HepG2 (cell line): ENCODE data around the gene KIAA2012. TPM values are rescaled to one million over a fixed set of nuclear protein-coding genes. Genes with fewer than 3 reads are reported as not detected.

ENCODE experiments used
- ATAC-seq: fragments of 200-7000 bp; cut with Tn5 transposase; 3 replicates; pipeline ENCODE4 v1.9.1; 2020; ENCODE audit warnings: mild to moderate bottlenecking, moderate library complexity
- BruUV-seq: library from RNA; stranded (reverse); fragments of 400-500 nt; replicated peaks from 2 replicates; lab custom pipeline; 2021; lab: Mats Ljungman, UMichigan
- CTCF ChIA-PET: fragments of 300-600 bp; formaldehyde crosslinking; extraction: SDS; loops from one replicate; lab custom pipeline; 2021; ENCODE audit warnings: low total read pairs, inconsistent platforms, low intra/inter-chr PET ratio; lab: Yijun Ruan, JAX
- POLR2A ChIA-PET: fragments of 350-600 bp; sonication (Branson Sonifier 250); formaldehyde crosslinking; loops from one replicate; lab custom pipeline; 2020; ENCODE audit warnings: antibody characterized with exemption, inconsistent platforms; lab: Yijun Ruan, JAX
- DNase-seq: peaks from one replicate; pipeline ENCODE4 v3.0.0-alpha.2; 2015; ENCODE audit warnings: low spot score
- FAIRE-seq: peaks from 3 replicates; lab custom pipeline; 2011; peaks lifted over from hg19 to GRCh38; lab: Jason Lieb, UNC
- H2AFZ ChIP-seq: one replicate; pipeline ENCODE4 v1.6.1; 2011; ENCODE audit warnings: low read length, inconsistent platforms
- H3K27ac ChIP-seq: fragments of 300-600 bp; 3 replicates; pipeline ENCODE4 v1.8.0; 2011; ENCODE audit warnings: mixed run types, mild to moderate bottlenecking, mixed read lengths, low read length, inconsistent platforms; ENCODE audit not compliant: insufficient read depth; ENCODE audit errors: extremely low read length
- H3K27me3 ChIP-seq, 2 experiments: fragments of 200-600 bp in 1 of 2; 2 replicates in 1 of 2; 3 replicates in 1 of 2; pipeline versions ENCODE4 v1.6.0 to v1.8.0; 2011; ENCODE audit warnings: low read length in 2 of 2, mild to moderate bottlenecking in 2 of 2, moderate library complexity in 2 of 2, inconsistent platforms in 1 of 2; ENCODE audit not compliant: insufficient read depth in 2 of 2, control insufficient read depth in 1 of 2
- H3K36me3 ChIP-seq, 2 experiments: fragments of 200-600 bp in 1 of 2; replicated peaks in 1 of 2; 2 replicates in 1 of 2; 3 replicates in 1 of 2; pipeline versions ENCODE4 v1.5.1 to v1.8.0; 2011; ENCODE audit warnings: low read length in 2 of 2, inconsistent platforms in 1 of 2; ENCODE audit not compliant: insufficient read depth in 2 of 2, control insufficient read depth in 1 of 2
- H3K4me1 ChIP-seq: 2 replicates; pipeline ENCODE4 v1.5.1; 2012; ENCODE audit warnings: low read length, inconsistent platforms; ENCODE audit not compliant: insufficient read depth
- H3K4me2 ChIP-seq: 2 replicates; pipeline ENCODE4 v1.6.0; 2011; ENCODE audit warnings: low read depth, low read length, inconsistent platforms
- H3K4me3 ChIP-seq, 3 experiments: fragments of 200-600 bp in 1 of 3; sonication (generic), shearing (Covaris generic) in 1 of 3; replicated peaks in 1 of 3; 2 replicates each; pipeline ENCODE4 v1.5.1; 2011 to 2016; ENCODE audit warnings: low read length in 3 of 3, inconsistent platforms in 2 of 3, low read depth in 2 of 3, mild to moderate bottlenecking in 2 of 3, control low read depth in 1 of 3, mixed read lengths in 1 of 3; ENCODE audit not compliant: insufficient read depth in 1 of 3
- H3K79me2 ChIP-seq: one replicate; pipeline ENCODE4 v1.6.1; 2011; ENCODE audit warnings: low read length, inconsistent platforms; ENCODE audit not compliant: insufficient read depth
- H3K9ac ChIP-seq: 2 replicates; pipeline ENCODE4 v1.6.0; 2011; ENCODE audit warnings: mild to moderate bottlenecking, low read depth, low read length, inconsistent platforms; ENCODE audit not compliant: insufficient read depth
- H3K9me3 ChIP-seq: 2 replicates; pipeline ENCODE4 v1.5.1; 2012; ENCODE audit warnings: mild to moderate bottlenecking, low read length
- H4K20me1 ChIP-seq: 2 replicates; pipeline ENCODE4 v1.6.0; 2011; ENCODE audit warnings: inconsistent platforms, mild to moderate bottlenecking, low read length, moderate library complexity; ENCODE audit not compliant: insufficient read depth
- ARNT ChIP-seq: fragments of 450-650 bp; IDR thresholded peaks from 2 replicates; pipeline ENCODE4 v1.6.1; 2017
- PLSCR1 ChIP-seq: sonication (generic); formaldehyde crosslinking; IDR thresholded peaks from 2 replicates; pipeline ENCODE4 v1.5.0; 2020; ENCODE audit warnings: missing genetic modification reagents, mild to moderate bottlenecking, borderline replicate concordance
- PREB ChIP-seq: sonication (generic); formaldehyde crosslinking; IDR thresholded peaks from 2 replicates; pipeline ENCODE4 v1.4.0; 2020; ENCODE audit warnings: missing genetic modification reagents
- ZNF138 ChIP-seq: sonication (generic); formaldehyde crosslinking; IDR thresholded peaks from 2 replicates; pipeline ENCODE4 v1.5.0; 2020; ENCODE audit warnings: mild to moderate bottlenecking, low read depth, missing genetic modification reagents
- ZNF33A ChIP-seq: sonication (generic); formaldehyde crosslinking; IDR thresholded peaks from 2 replicates; pipeline ENCODE4 v1.5.1; 2020; ENCODE audit warnings: missing genetic modification reagents, mild to moderate bottlenecking, moderate library complexity, borderline replicate concordance
- ZNF703 ChIP-seq: sonication (generic); formaldehyde crosslinking; IDR thresholded peaks from 2 replicates; pipeline ENCODE4 v1.5.1; 2020; ENCODE audit warnings: missing genetic modification reagents, mild to moderate bottlenecking, moderate library complexity, borderline replicate concordance
- ZNF747 ChIP-seq: sonication (generic); formaldehyde crosslinking; IDR thresholded peaks from 2 replicates; pipeline ENCODE4 v1.8.1; 2023; ENCODE audit warnings: missing genetic modification reagents, mild to moderate bottlenecking, borderline replicate concordance
- WGBS: methylation state at CpG from one replicate; pipeline ENCODE4 v1.1.6; 2017; ENCODE audit warnings: low lambda C conversion rate; 5-methylcytosine and 5-hydroxymethylcytosine counted together
- in situ Hi-C: cut with HindIII; loops from 2 replicates; pipeline ENCODE4 v1.10.0; 2017; ENCODE audit warnings: low pct_unique_long_range_greater_than_20kb; ENCODE audit not compliant: extremely low pct_ligation_motif_present
- intact Hi-C: fragments of 100-400 bp; cut with micrococcal nuclease; formaldehyde crosslinking; loops from one replicate; pipeline ENCODE4 v1.10.0; 2022; ENCODE audit not compliant: unreplicated experiment
- polyA plus RNA-seq, 8 experiments: library from polyadenylated mRNA; depleted of rRNA in 3 of 8; stranded (reverse) in 7 of 8; unstranded in 1 of 8; fragments of >200 nt; fragmentation: Illumina TruSeq in 4 of 8; extraction: Trizol in 4 of 8; gene quantifications; 2 replicates each; pipeline versions ENCODE4 v1.2.1 to v1.2.3, GENCODE V29; 2011 to 2016; ENCODE audit warnings: low read depth in 4 of 8, missing spikeins in 1 of 8, mixed read lengths in 1 of 8; ENCODE audit not compliant: insufficient read depth in 1 of 8
- total RNA-seq, 5 experiments: library from RNA; depleted of rRNA; stranded (reverse); fragments of >200 nt; fragmentation: Illumina TruSeq; extraction: Trizol; gene quantifications; 2 replicates each; pipeline ENCODE4 v1.2.3, GENCODE V29; 2016; ENCODE audit warnings: low read depth in 1 of 5
- TF ChIP-seq, protein P1 (sequence below): sonication (generic); formaldehyde crosslinking; conservative IDR thresholded peaks from 2 replicates; pipeline ENCODE4 v1.4.0; 2020; ENCODE audit warnings: missing genetic modification reagents
- TF ChIP-seq, protein P2 (sequence below): sonication (generic); formaldehyde crosslinking; IDR thresholded peaks from 2 replicates; pipeline ENCODE4 v1.9.0; 2021; ENCODE audit warnings: missing genetic modification reagents, borderline replicate concordance

The KIAA2012 gene
- total and polyA plus RNA-seq, 2 of the 13 experiments (the other 11 are each of a cell fraction or from before 2014, with no cell fraction given): not detected

- TF ChIP-seq ARNT (no peak), ZNF747 (no peak), PLSCR1 (CRISPR knock-in tag) (no peak), ZNF703 (CRISPR knock-in tag) (no peak), ZNF33A (CRISPR knock-in tag) (no peak), ZNF138 (CRISPR knock-in tag) (no peak), PREB (no peak)
- TF ChIP-seq, protein P1, sequence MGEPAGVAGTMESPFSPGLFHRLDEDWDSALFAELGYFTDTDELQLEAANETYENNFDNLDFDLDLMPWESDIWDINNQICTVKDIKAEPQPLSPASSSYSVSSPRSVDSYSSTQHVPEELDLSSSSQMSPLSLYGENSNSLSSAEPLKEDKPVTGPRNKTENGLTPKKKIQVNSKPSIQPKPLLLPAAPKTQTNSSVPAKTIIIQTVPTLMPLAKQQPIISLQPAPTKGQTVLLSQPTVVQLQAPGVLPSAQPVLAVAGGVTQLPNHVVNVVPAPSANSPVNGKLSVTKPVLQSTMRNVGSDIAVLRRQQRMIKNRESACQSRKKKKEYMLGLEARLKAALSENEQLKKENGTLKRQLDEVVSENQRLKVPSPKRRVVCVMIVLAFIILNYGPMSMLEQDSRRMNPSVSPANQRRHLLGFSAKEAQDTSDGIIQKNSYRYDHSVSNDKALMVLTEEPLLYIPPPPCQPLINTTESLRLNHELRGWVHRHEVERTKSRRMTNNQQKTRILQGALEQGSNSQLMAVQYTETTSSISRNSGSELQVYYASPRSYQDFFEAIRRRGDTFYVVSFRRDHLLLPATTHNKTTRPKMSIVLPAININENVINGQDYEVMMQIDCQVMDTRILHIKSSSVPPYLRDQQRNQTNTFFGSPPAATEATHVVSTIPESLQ (CRISPR knock-in tag): no peak
- TF ChIP-seq, protein P2, sequence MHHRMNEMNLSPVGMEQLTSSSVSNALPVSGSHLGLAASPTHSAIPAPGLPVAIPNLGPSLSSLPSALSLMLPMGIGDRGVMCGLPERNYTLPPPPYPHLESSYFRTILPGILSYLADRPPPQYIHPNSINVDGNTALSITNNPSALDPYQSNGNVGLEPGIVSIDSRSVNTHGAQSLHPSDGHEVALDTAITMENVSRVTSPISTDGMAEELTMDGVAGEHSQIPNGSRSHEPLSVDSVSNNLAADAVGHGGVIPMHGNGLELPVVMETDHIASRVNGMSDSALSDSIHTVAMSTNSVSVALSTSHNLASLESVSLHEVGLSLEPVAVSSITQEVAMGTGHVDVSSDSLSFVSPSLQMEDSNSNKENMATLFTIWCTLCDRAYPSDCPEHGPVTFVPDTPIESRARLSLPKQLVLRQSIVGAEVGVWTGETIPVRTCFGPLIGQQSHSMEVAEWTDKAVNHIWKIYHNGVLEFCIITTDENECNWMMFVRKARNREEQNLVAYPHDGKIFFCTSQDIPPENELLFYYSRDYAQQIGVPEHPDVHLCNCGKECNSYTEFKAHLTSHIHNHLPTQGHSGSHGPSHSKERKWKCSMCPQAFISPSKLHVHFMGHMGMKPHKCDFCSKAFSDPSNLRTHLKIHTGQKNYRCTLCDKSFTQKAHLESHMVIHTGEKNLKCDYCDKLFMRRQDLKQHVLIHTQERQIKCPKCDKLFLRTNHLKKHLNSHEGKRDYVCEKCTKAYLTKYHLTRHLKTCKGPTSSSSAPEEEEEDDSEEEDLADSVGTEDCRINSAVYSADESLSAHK: no peak
- in situ Hi-C loops (no loop called here), intact Hi-C loops (no loop called here)
- Histone ChIP-seq H3K36me3 (no peaks in the 10 kb centered on the region), H2AFZ (no peak overlapping the region), H4K20me1 (no peaks in the 10 kb centered on the region), H3K79me2 (no peaks in the 10 kb centered on the region), H3K4me1 (peaks cover 10% of the 10 kb centered on the region), H3K9ac (no peak overlapping the region), H3K27me3 (peaks cover 2 to 10% of the 10 kb centered on the region in 2 experiments; a peak in 1 of 5 replicates), H3K27ac (no peak overlapping the region), H3K9me3 (no peaks in the 10 kb centered on the region), H3K4me3 (no peak overlapping the region), H3K4me2 (no peak overlapping the region)
- ATAC-seq (no peak), DNase-seq (no peak), FAIRE-seq (no peak)
- BruUV-seq: no TSS peak
- POLR2A ChIA-PET: no interaction called here
- 79% methylated on average over 22 of the region's 36 CpGs for WGBS
- CTCF ChIA-PET: no interaction called here
Observed at GRCh38 chr2:202136526-202136925, 63.5 kb downstream of the KIAA2012 start.
